ENCODE results near the gene ENTPD8.

DNA sequence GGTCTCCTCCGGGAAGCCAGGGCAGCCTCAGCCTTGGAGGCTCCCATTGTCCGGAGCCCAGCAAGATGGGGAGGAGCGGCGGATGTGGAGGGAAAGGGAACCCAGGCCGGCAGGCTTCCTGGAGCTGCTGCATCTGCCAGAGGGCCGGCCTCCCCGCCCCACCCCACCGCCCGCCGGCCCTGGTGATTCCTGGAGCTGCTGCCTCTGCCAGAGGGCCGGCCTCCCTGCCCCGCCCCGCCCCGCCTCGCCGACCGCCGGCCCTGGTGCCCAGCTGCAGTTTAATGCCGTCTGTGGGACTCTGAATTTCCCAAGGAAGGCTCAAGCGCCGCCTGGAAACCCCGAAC is 49.8 kb downstream of the ENTPD8 start:
- TF ChIP-seq, protein P1, sequence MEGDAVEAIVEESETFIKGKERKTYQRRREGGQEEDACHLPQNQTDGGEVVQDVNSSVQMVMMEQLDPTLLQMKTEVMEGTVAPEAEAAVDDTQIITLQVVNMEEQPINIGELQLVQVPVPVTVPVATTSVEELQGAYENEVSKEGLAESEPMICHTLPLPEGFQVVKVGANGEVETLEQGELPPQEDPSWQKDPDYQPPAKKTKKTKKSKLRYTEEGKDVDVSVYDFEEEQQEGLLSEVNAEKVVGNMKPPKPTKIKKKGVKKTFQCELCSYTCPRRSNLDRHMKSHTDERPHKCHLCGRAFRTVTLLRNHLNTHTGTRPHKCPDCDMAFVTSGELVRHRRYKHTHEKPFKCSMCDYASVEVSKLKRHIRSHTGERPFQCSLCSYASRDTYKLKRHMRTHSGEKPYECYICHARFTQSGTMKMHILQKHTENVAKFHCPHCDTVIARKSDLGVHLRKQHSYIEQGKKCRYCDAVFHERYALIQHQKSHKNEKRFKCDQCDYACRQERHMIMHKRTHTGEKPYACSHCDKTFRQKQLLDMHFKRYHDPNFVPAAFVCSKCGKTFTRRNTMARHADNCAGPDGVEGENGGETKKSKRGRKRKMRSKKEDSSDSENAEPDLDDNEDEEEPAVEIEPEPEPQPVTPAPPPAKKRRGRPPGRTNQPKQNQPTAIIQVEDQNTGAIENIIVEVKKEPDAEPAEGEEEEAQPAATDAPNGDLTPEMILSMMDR (conservative IDR thresholded peaks at IDR 0.05; ENCODE audit: low read depth, low read length), result no peak
- no peak for TF ChIP-seq POLR2A (IDR thresholded peaks at IDR 0.05; ENCODE audit: low read depth, low read length)
- TF ChIP-seq, protein P2, sequence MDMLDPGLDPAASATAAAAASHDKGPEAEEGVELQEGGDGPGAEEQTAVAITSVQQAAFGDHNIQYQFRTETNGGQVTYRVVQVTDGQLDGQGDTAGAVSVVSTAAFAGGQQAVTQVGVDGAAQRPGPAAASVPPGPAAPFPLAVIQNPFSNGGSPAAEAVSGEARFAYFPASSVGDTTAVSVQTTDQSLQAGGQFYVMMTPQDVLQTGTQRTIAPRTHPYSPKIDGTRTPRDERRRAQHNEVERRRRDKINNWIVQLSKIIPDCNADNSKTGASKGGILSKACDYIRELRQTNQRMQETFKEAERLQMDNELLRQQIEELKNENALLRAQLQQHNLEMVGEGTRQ (IDR thresholded peaks at IDR 0.05; ENCODE audit: low read depth, low read length), result no peak
- TF ChIP-seq RAD21 (IDR thresholded peaks at IDR 0.05; ENCODE audit: low read length), result no peak
- no peak for TF ChIP-seq CEBPB (IDR thresholded peaks at IDR 0.05; ENCODE audit: low read depth, low read length)
- TF ChIP-seq RFX5 (IDR thresholded peaks at IDR 0.05; ENCODE audit: low read depth, low read length), result no peak
- no peak for TF ChIP-seq MAFK (IDR thresholded peaks at IDR 0.05; ENCODE audit: low read depth, low read length)
- no peak for TF ChIP-seq FOS (IDR thresholded peaks at IDR 0.05; ENCODE audit: low read depth, low read length)
- TF ChIP-seq, protein P3, sequence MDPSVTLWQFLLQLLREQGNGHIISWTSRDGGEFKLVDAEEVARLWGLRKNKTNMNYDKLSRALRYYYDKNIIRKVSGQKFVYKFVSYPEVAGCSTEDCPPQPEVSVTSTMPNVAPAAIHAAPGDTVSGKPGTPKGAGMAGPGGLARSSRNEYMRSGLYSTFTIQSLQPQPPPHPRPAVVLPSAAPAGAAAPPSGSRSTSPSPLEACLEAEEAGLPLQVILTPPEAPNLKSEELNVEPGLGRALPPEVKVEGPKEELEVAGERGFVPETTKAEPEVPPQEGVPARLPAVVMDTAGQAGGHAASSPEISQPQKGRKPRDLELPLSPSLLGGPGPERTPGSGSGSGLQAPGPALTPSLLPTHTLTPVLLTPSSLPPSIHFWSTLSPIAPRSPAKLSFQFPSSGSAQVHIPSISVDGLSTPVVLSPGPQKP (IDR thresholded peaks at IDR 0.05; ENCODE audit: borderline replicate concordance, low read depth, low read length), result no peak
- TF ChIP-seq BHLHE40 (IDR thresholded peaks at IDR 0.05; ENCODE audit: low read depth, low read length), result no peak
- no peak for TF ChIP-seq MAZ (IDR thresholded peaks at IDR 0.05; ENCODE audit: borderline replicate concordance, low read depth, low read length)

Measured in IMR-90 (cell line).